ENCODE data around the gene TMIGD2.

- TF ChIP-seq CTCF (IDR thresholded peaks at IDR 0.05), result no peak
- no peak for TF ChIP-seq POLR2A (IDR thresholded peaks at IDR 0.05)
Measured at GRCh38 chr19:4320419-4320818, 18.2 kb upstream of the TMIGD2 start.
